Medulla oblongata (tissue), 1 donor: Measurements from ENCODE around the gene ALDH4A1.
"Not testable (repeated sequence)": the region's sequence is repeated elsewhere in the genome, so short reads cannot be mapped to it uniquely, and the experiment has no call there.

Source experiments
- DNase-seq: peaks from one replicate; pipeline ENCODE4 v3.0.0-alpha.2; 2015; ENCODE audit errors: extremely low spot score

ALDH4A1 gene

DNA sequence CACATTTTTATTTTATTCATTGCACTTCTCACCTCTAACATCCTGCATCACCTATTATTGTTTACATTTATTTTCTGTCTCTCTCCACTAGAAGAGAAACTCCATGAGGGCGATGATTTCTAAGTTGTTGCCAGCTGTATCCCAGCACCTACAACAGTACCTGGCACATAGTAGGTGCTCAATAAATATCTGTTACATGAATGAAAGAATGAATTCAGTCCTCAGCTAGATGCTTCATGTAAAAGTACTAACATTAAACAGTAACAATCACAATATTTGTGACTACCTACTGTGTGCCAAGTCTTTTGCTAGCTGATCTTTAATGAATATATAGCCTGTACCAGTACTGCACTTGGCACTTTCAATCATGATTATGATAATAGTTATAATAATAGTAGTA lies 45.9 kb downstream of the ALDH4A1 start:
- DNase-seq = no peak

GRCh38 chr1:18855573-18855972 lies 46.8 kb downstream of the ALDH4A1 start:
- no peak for DNase-seq

GRCh38 chr1:18854331-18855025 lies 47.9 kb downstream of the ALDH4A1 start:
- DNase-seq = no peak

DNA sequence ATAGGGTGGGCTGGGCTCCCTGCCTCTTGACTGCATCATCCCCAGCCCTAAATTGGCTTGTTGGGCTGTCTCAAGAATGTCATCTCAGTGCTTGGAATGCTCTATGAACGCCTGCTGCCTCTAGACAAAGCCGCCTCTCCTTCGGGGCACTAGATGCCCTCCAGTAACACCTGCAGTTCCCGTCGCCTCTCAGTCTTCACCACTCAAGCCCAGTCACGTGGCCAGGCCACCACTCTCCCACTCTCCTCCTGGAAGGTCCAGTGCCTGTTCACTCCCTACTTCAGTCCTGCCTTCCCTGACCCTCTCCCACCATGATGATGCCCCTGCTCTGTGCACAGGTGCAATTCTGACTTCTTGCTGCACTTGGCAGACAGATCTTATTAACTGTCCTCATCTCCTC lies 49.9 kb downstream of the ALDH4A1 start:
- no peak for DNase-seq

DNA sequence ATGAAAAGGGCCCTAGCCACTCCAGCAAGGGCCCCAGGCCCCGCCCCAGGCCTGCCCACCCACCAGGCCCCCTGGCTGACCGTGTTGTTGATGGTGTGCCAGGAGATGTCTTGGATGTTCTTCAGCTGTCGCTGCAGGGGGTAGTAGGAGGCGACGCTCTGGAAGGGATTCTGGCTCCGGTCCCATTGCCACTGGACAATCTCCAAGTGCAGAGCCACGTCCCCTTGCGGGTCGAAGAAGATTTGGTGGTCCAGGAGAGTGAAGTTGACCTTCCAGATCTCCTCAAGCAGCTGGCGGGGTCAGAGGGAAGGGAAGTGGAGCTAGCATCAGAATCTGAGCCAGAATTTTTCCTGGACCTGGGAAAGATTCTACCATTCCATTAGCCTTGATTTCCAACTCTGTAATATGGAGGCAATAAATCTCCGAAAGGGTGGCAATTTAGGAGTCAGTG lies 53.1 kb downstream of the ALDH4A1 start:
- no peak for DNase-seq

DNA sequence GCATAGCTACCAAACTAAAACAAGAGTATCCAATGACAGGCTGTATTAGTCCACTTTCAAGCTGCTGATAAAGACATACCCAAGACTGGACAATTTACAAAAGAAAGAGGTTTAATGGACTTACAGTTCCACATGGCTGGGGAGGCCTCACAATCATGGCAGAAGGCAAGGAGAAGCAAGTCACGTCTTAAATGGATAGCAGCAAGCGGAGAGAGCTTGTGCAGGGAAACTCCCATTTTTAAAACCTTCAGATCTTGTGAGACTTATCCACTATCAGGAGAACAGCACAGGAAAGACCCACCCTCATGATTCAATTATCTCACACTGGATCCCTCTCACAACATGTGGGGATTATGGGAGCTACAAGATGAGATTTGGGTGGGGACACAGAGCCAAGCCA lies 54.6 kb downstream of the ALDH4A1 start:
- not testable (repeated sequence) for DNase-seq

- no peak for DNase-seq
These were observed 62.2 kb downstream of the ALDH4A1 start for GRCh38 chr1:18840145-18840544.

DNA sequence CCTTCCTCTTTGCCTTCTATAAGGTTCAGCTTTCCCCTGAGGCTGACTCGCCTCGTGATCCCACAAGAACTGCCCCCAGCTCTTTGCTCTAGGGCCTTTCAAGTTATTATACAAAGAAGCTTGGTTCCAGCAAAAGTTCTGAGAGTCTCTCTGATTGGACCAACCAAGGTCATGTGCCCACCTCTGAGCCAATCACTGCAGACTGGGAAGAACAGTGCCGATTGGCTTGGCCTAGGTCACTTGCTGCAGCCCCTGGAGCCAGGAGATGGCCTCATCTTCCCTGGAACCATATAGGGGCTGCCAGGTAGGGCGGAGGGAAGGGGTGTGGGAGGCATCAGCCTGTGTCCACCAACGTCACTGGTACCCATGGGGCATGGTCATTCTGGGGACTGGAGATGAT lies 65.7 kb downstream of the ALDH4A1 start:
- DNase-seq = no peak

DNA sequence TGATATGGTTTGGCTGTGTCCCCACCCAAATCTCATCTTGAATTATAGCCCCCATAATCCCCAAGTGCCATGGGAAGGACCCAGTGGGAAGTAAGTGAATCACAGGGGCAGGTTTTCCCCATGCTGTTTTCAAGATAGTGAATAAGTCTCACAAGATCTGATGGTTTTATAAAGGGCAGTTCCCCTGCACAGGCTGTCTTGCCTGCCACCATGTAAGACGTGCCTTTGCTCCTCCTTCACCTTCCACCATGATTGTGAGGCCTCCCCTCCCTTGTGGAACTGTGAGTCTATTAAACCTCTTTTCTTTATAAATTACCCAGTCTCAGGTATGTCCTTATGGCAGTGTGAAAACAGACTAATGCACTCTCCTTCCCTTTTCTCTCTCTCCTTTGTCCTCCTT lies 70.0 kb downstream of the ALDH4A1 start:
- not testable (repeated sequence) for DNase-seq

GRCh38 chr1:18831656-18832055 lies 70.7 kb downstream of the ALDH4A1 start:
- DNase-seq = no peak

GRCh38 chr1:18830596-18830995 lies 71.8 kb downstream of the ALDH4A1 start:
- no peak for DNase-seq

DNA sequence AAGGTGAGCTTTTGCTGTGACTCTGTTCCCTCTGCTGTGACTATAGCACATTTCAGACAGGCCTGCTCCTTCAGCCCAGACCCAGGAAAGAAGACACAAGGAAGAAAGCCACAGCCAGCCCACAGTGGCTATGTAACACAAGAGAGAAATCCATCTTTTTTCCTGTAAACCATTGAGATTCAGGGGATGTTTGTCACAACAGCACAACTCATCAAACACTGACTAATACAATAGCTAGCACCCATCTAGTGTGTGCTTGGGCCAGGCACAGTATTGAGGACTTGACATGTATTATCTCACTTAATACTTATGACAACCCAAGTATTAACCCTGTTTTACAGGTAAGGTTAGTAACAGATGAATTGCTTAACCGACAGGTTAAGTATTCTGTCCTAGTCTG lies 72.7 kb downstream of the ALDH4A1 start:
- DNase-seq = no peak

GRCh38 chr1:18828224-18828623 lies 74.1 kb downstream of the ALDH4A1 start:
- no peak for DNase-seq

DNA sequence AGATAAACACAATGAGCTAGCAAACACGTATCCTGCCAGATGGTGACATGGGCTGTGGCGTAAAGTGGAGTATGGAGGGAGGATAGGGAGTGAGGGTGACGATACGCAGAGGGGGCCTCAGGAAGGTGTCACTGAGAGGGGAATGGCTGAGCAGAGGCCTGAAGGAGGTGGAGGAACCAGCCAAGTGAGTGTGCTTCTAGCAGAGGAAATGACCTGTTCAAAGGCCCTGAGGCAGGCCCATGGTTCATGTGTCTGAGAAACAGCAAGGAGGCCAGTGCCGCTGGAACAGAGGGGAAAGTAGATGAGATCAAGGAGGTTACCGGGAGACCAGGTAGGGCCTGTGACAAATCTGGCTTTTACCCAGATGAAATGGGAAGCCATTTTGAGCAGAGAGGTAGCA lies 78.9 kb downstream of the ALDH4A1 start:
- DNase-seq = no peak
